ENCODE measurements around the gene ZBTB38. TPM values are rescaled to one million over a fixed set of nuclear protein-coding genes. Genes with fewer than 3 reads are reported as not detected.

The ZBTB38 gene
- total RNA-seq, 4 donors from 2014 or later, result 121 to 171 (median 150) TPM

DNA sequence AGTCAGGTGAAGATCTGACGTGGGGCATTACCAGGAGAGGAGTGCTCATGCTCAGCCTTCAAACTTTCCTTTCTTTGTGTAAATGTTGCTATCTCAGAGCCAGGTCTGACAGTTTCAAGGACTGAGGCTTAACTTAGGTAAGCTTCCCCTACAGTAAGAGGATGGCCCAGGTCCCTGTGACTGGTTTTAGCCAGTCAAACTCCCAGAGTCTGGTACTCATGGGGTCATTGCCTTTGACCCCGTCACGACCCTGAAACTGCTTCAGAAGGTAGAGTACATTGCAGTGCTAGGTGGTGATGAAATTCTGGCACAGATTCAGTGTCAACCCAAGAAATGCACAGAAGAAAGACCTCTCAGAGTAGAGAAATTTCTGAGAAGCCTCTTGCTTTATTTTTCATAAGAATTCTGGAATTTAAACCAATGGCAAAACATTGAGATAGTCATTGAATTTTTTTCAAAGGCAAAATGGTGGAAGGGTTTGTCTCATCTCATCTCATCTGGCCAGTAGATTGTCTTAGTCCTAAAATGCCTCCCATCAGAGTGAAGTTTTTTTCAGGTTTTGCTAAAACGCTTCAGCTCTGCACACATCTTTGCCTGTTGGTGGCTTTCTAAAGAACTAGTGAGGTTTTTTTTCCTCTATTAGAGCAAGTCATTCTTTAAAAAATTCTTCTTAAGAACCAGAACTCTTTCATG is 23.1 kb downstream of the ZBTB38 start:
- peaks cover 0 to under 1% (median 0%) of the 10 kb centered on the region in 4 donors for H3K9me3 ChIP-seq
- H3K27ac ChIP-seq, result peak overlapping the region in 1 of 4 donors; percentile 68
- WGBS, 2 donors, result 81 to 82% methylated on average over 4 of the region's 4 CpGs
- peaks cover 0 to 51% (median 2%) of the 10 kb centered on the region in 4 donors for H3K4me1 ChIP-seq
- H3K36me3 ChIP-seq, result peaks cover 0 to 18% (median 0%) of the 10 kb centered on the region in 3 donors
- no peaks in the 10 kb centered on the region for H3K27me3 ChIP-seq
- H3K4me3 ChIP-seq, result no peak overlapping the region
- TF ChIP-seq EP300 (IDR thresholded peaks at IDR 0.05) (no peak), POLR2A (IDR thresholded peaks at IDR 0.05) (no peak)
- TF ChIP-seq, protein P1, sequence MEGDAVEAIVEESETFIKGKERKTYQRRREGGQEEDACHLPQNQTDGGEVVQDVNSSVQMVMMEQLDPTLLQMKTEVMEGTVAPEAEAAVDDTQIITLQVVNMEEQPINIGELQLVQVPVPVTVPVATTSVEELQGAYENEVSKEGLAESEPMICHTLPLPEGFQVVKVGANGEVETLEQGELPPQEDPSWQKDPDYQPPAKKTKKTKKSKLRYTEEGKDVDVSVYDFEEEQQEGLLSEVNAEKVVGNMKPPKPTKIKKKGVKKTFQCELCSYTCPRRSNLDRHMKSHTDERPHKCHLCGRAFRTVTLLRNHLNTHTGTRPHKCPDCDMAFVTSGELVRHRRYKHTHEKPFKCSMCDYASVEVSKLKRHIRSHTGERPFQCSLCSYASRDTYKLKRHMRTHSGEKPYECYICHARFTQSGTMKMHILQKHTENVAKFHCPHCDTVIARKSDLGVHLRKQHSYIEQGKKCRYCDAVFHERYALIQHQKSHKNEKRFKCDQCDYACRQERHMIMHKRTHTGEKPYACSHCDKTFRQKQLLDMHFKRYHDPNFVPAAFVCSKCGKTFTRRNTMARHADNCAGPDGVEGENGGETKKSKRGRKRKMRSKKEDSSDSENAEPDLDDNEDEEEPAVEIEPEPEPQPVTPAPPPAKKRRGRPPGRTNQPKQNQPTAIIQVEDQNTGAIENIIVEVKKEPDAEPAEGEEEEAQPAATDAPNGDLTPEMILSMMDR (IDR thresholded peaks at IDR 0.05), result no peak
- no peak for DNase-seq (ENCODE audit: low spot score in 2 of 2)

DNA sequence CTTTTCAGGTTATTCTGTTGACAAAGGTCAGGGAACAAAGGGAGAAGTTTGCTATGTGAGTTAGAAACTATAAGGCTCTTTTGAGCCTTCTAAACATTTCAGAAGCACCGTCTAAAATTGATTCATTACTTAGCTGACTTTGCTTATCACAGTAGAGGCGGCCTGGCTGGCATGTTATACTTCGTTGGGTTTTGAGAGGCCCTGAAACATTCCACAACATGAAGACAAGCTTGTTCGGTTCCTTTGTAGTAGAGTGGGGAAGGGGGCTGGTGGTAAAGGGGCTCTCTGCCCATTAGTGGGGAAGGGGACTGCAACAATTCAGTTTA is 23.6 kb downstream of the ZBTB38 start:
- H3K36me3 ChIP-seq, result peaks cover 0 to 23% (median 0%) of the 10 kb centered on the region in 3 donors
- no peak for TF ChIP-seq POLR2A (IDR thresholded peaks at IDR 0.05)
- TF ChIP-seq, protein P1 (IDR thresholded peaks at IDR 0.05), result no peak
- TF ChIP-seq EP300 (IDR thresholded peaks at IDR 0.05), result no peak
- no peak overlapping the region for H3K4me3 ChIP-seq
- 63 to 68% methylated on average over 4 of the region's 4 CpGs for WGBS, 2 donors
- H3K27ac ChIP-seq, result peak overlapping the region in 1 of 4 donors; percentile 68
- peaks cover 0 to 5% (median 0%) of the 10 kb centered on the region in 4 donors for H3K9me3 ChIP-seq
- no peaks in the 10 kb centered on the region for H3K27me3 ChIP-seq
- H3K4me1 ChIP-seq, result peaks cover 0 to 46% (median 2%) of the 10 kb centered on the region in 4 donors
- no peak for DNase-seq (ENCODE audit: low spot score in 2 of 2)

DNA sequence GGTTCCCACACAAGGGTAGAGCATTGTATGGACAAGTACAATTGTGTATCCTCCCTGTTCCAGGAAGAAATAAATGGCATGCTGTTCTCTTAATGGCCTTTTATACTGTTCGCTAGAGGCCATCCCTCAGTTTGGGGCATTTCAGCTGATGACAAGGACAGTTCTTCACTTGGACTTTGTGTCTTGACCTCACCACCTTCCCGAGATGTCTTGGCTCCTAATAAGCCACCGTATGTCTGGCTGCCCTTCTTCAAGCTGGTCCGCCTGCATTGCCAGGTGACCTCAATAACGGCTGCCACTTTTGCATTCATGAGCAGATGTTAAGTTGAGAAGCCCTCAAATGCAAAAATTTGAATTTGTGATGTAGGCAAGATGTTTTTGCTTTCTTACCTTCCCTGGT is 24.1 kb downstream of the ZBTB38 start:
- no peak overlapping the region for H3K4me3 ChIP-seq
- peaks cover 0 to 6% (median 0%) of the 10 kb centered on the region in 4 donors for H3K9me3 ChIP-seq
- peaks cover 0 to 28% (median 0%) of the 10 kb centered on the region in 3 donors for H3K36me3 ChIP-seq
- H3K4me1 ChIP-seq, result peaks cover 0 to 41% (median 0%) of the 10 kb centered on the region in 4 donors
- peak overlapping the region in 2 of 4 donors; percentile 34 to 68 for H3K27ac ChIP-seq
- no peak for DNase-seq (ENCODE audit: low spot score in 2 of 2)
- H3K27me3 ChIP-seq, result no peaks in the 10 kb centered on the region
- WGBS, 2 donors, result 81 to 84% methylated on average over 5 of the region's 5 CpGs
- TF ChIP-seq POLR2A (IDR thresholded peaks at IDR 0.05) (no peak), EP300 (IDR thresholded peaks at IDR 0.05) (no peak)
- TF ChIP-seq, protein P1 (IDR thresholded peaks at IDR 0.05), result no peak

DNA sequence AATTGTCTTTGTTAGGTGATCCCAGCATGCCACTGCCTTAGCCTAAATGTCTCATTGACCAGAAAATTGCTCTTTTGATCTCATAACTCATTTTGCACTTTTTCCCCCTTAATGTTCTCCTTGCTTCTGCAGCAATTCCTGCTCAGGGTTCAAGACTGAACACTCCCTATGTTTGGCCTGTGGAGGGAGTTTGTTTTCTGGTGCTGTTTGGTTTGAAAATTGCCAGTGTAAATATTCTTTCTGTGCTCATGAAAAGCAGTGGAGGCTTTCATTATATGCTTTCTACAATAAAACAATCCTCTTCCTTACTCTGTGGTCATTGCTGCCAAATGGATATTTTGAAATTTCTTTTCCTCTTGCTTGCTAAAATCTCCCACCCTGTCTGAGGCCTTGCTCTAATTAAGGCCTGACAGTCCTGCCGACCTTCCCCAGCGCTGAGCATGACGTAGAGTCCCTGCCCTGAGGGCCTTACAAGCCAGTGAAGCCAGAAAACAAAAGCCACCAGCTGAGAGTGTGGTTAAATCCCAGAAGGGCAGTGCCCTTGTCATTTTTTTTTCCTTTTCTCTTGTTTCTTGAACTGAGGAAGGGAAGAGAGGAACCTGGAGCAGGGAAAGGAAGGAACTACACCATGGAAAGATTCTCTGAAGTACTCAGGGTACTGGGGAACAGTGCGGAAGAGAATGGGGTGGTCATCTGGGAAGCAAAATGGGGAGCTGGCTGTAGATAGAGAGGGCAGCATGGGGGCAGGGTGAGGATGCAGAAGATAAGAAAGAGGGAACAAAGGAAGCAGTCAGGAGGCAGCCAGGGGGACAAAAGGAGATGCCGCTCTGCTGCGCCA is 24.8 kb downstream of the ZBTB38 start:
- Histone ChIP-seq H3K27ac (peak overlapping the region in 2 of 4 donors; percentile 34 to 68), H3K4me3 (no peak overlapping the region), H3K9me3 (peaks cover 0 to 6% (median 0%) of the 10 kb centered on the region in 4 donors), H3K4me1 (peaks cover 0 to 37% (median 0%) of the 10 kb centered on the region in 4 donors), H3K36me3 (peaks cover 0 to 30% (median 0%) of the 10 kb centered on the region in 3 donors), H3K27me3 (no peaks in the 10 kb centered on the region)
- WGBS, 2 donors, result 62 to 67% methylated on average over 6 of the region's 6 CpGs
- no peak for DNase-seq (ENCODE audit: low spot score in 2 of 2)
- TF ChIP-seq POLR2A (IDR thresholded peaks at IDR 0.05) (no peak), EP300 (IDR thresholded peaks at IDR 0.05) (no peak)
- TF ChIP-seq, protein P1 (IDR thresholded peaks at IDR 0.05), result no peak

DNA sequence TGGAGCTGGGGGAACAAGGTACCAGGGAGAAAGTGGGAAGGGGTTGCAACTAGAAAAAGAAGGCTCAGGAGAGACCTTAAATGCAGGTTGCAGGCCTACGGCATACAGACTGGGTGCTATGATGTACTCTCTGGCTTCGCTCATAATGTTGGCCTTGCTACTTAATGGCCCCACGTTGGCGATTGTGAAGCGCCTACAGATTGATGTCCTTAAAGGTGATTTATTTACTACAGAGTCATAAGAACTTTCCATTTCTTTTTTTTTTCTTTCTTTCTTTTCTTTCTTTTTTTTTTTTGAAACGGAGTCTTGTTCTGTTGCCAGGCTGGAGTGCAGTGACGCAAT is 25.4 kb downstream of the ZBTB38 start:
- peak overlapping the region in 2 of 4 donors; percentile 34 to 68 for H3K27ac ChIP-seq
- H3K4me3 ChIP-seq, result no peak overlapping the region
- peaks cover 0 to 30% (median 0%) of the 10 kb centered on the region in 3 donors for H3K36me3 ChIP-seq
- peaks cover 0 to 6% (median 0%) of the 10 kb centered on the region in 4 donors for H3K9me3 ChIP-seq
- H3K4me1 ChIP-seq, result peaks cover 0 to 32% (median 0%) of the 10 kb centered on the region in 4 donors
- DNase-seq (ENCODE audit: low spot score in 2 of 2), result no peak
- H3K27me3 ChIP-seq, result no peaks in the 10 kb centered on the region
- 88 to 90% methylated on average over 7 of the region's 7 CpGs for WGBS, 2 donors
- TF ChIP-seq EP300 (IDR thresholded peaks at IDR 0.05) (no peak), POLR2A (IDR thresholded peaks at IDR 0.05) (no peak)
- TF ChIP-seq, protein P1 (IDR thresholded peaks at IDR 0.05), result no peak

All from tibial nerve (tissue), 4 donors.